Smooth muscle cell (in vitro differentiated cells): ENCODE results near the gene LRRC8D. TPM values are rescaled to one million over a fixed set of nuclear protein-coding genes. Genes with fewer than 3 reads are reported as not detected.

ENCODE experiments used
- DNase-seq: peaks from one replicate; lab custom pipeline; 2025; ENCODE audit not compliant: unreplicated experiment; lab: John Stamatoyannopoulos, UW
- H2AFZ ChIP-seq: fragments of 200-600 bp; sonication (generic); 2 replicates; pipeline ENCODE4 v1.6.0; 2016; ENCODE audit warnings: antibody characterized with exemption, low read depth, mild to moderate bottlenecking
- H3F3A ChIP-seq: fragments of 200-600 bp; sonication (generic); 2 replicates; pipeline ENCODE4 v1.6.0; 2017; ENCODE audit warnings: antibody characterized with exemption, low read depth
- H3K27ac ChIP-seq: fragments of 200-600 bp; sonication (generic); 2 replicates; pipeline ENCODE4 v1.5.1; 2016; ENCODE audit warnings: low read depth, mild to moderate bottlenecking
- H3K27me3 ChIP-seq: fragments of 200-600 bp; sonication (generic); 2 replicates; pipeline ENCODE4 v1.6.1; 2016; ENCODE audit warnings: low read depth, mild to moderate bottlenecking
- H3K36me3 ChIP-seq: fragments of 200-600 bp; sonication (generic); 2 replicates; pipeline ENCODE4 v1.5.1; 2016; ENCODE audit warnings: low read depth
- H3K4me1 ChIP-seq: fragments of 200-600 bp; sonication (generic); 2 replicates; pipeline ENCODE4 v1.5.1; 2016; ENCODE audit warnings: low read depth
- H3K4me2 ChIP-seq: fragments of 200-600 bp; sonication (generic); 2 replicates; pipeline ENCODE4 v1.6.0; 2016; ENCODE audit warnings: mild to moderate bottlenecking
- H3K4me3 ChIP-seq: fragments of 200-600 bp; sonication (generic); 2 replicates; pipeline ENCODE4 v1.5.1; 2016; ENCODE audit warnings: mild to moderate bottlenecking
- H3K79me2 ChIP-seq: fragments of 200-600 bp; sonication (generic); 2 replicates; pipeline ENCODE4 v1.6.0; 2016; ENCODE audit warnings: low read depth, mild to moderate bottlenecking
- H3K9ac ChIP-seq: fragments of 200-600 bp; sonication (generic); 2 replicates; pipeline ENCODE4 v1.6.0; 2016; ENCODE audit warnings: low read depth
- H3K9me3 ChIP-seq: fragments of 200-600 bp; sonication (generic); replicated peaks from 2 replicates; pipeline ENCODE4 v1.5.1; 2016; ENCODE audit warnings: low read depth
- H4K20me1 ChIP-seq: fragments of 200-600 bp; sonication (generic); 2 replicates; pipeline ENCODE4 v1.6.0; 2016; ENCODE audit warnings: low read depth
- CTCF ChIP-seq: fragments of 200-600 bp; sonication (generic); IDR thresholded peaks from 2 replicates; pipeline ENCODE4 v1.5.1; 2017; ENCODE audit warnings: borderline replicate concordance, mild to moderate bottlenecking, antibody characterized with exemption; ENCODE audit not compliant: insufficient read depth, poor library complexity, severe bottlenecking
- WGBS: methylation state at CpG from one replicate; pipeline ENCODE4 v1.1.7; 2016; ENCODE audit warnings: low lambda C conversion rate; 5-methylcytosine and 5-hydroxymethylcytosine counted together
- polyA plus RNA-seq: library from polyadenylated mRNA; unstranded; fragments of >200 nt; fragmentation: Nextera tagmentation; extraction: Ambion mirVana; gene quantifications from 2 replicates; pipeline ENCODE4 v1.2.1, GENCODE V29; 2016
- total RNA-seq: library from RNA; depleted of rRNA; stranded (reverse); fragments of >200 nt; gene quantifications from 2 replicates; pipeline ENCODE4 v1.2.3, GENCODE V29; 2014

The LRRC8D gene
- total and polyA plus RNA-seq, 2 experiments from 2014 or later, result 5.2 to 25.1 TPM

GRCh38 chr1:89906088-89906487 lies 85.3 kb downstream of the LRRC8D start:
- Histone ChIP-seq H3K4me1 (peaks cover 47% of the 10 kb centered on the region), H3K9ac (no peak overlapping the region)
- 74% methylated on average over 5 of the region's 5 CpGs for WGBS

GRCh38 chr1:89907727-89908212 lies 86.9 kb downstream of the LRRC8D start:
- peak overlapping the region; percentile 89 for H3K27ac ChIP-seq
- WGBS, result 14% methylated on average over 2 of the region's 2 CpGs
- H2AFZ ChIP-seq, result no peak overlapping the region
- no peaks in the 10 kb centered on the region for H3K79me2 ChIP-seq
- DNase-seq, result no peak
- peak overlapping the region; percentile 80 for H3K4me2 ChIP-seq
- H4K20me1 ChIP-seq, result no peaks in the 10 kb centered on the region
- no peaks in the 10 kb centered on the region for H3K36me3 ChIP-seq
- no peaks in the 10 kb centered on the region for H3K27me3 ChIP-seq
- no peak overlapping the region for H3K4me3 ChIP-seq
- peaks cover 26% of the 10 kb centered on the region for H3F3A ChIP-seq
- TF ChIP-seq CTCF, result no peak
- no peaks in the 10 kb centered on the region for H3K9me3 ChIP-seq
- peaks cover 63% of the 10 kb centered on the region for H3K4me1 ChIP-seq
- H3K9ac ChIP-seq, result peak overlapping the region; percentile 56

More at GRCh38 chr1:89906088-89906487, 85.3 kb downstream of the LRRC8D start:
- no peaks in the 10 kb centered on the region for H3K27me3 ChIP-seq
- H3K79me2 ChIP-seq, result no peaks in the 10 kb centered on the region
- H3K9me3 ChIP-seq, result no peaks in the 10 kb centered on the region
- no peak overlapping the region for H3K4me3 ChIP-seq
- TF ChIP-seq CTCF, result no peak
- DNase-seq, result no peak
- no peak overlapping the region for H2AFZ ChIP-seq
- H3K27ac ChIP-seq, result peak overlapping the region; percentile 89
- peak overlapping the region; percentile 38 for H3K4me2 ChIP-seq
- H4K20me1 ChIP-seq, result no peaks in the 10 kb centered on the region
- H3F3A ChIP-seq, result peaks cover 26% of the 10 kb centered on the region
- H3K36me3 ChIP-seq, result no peaks in the 10 kb centered on the region

GRCh38 chr1:89908273-89908671 lies 87.4 kb downstream of the LRRC8D start:
- H2AFZ ChIP-seq, result no peak overlapping the region
- H3K9me3 ChIP-seq, result no peaks in the 10 kb centered on the region
- peaks cover 63% of the 10 kb centered on the region for H3K4me1 ChIP-seq
- peaks cover 26% of the 10 kb centered on the region for H3F3A ChIP-seq
- no peak overlapping the region for H3K4me3 ChIP-seq
- H3K79me2 ChIP-seq, result no peaks in the 10 kb centered on the region
- 95% methylated on average over 2 of the region's 2 CpGs for WGBS
- no peaks in the 10 kb centered on the region for H4K20me1 ChIP-seq
- DNase-seq, result no peak
- H3K27me3 ChIP-seq, result no peaks in the 10 kb centered on the region
- H3K9ac ChIP-seq, result peak overlapping the region; percentile 56
- H3K4me2 ChIP-seq, result peak overlapping the region; percentile 80
- H3K36me3 ChIP-seq, result no peaks in the 10 kb centered on the region
- no peak for TF ChIP-seq CTCF
- peak overlapping the region; percentile 89 for H3K27ac ChIP-seq

- no peaks in the 10 kb centered on the region for H4K20me1 ChIP-seq
- H3K4me3 ChIP-seq, result no peak overlapping the region
- H3K9me3 ChIP-seq, result no peaks in the 10 kb centered on the region
- H3K9ac ChIP-seq, result peak overlapping the region; percentile 56
- no peak for TF ChIP-seq CTCF
- H3K27ac ChIP-seq, result peak overlapping the region; percentile 89
- WGBS, result 20% methylated on average over 5 of the region's 5 CpGs
- H3K4me2 ChIP-seq, result peak overlapping the region; percentile 80
- H3K4me1 ChIP-seq, result peaks cover 63% of the 10 kb centered on the region
- DNase-seq, result no peak
- H3F3A ChIP-seq, result peaks cover 26% of the 10 kb centered on the region
- no peaks in the 10 kb centered on the region for H3K36me3 ChIP-seq
- no peaks in the 10 kb centered on the region for H3K27me3 ChIP-seq
- no peak overlapping the region for H2AFZ ChIP-seq
- H3K79me2 ChIP-seq, result no peaks in the 10 kb centered on the region
These were observed 88.0 kb downstream of the LRRC8D start for GRCh38 chr1:89908672-89909436.
